HepG2 (cell line): Measurements from ENCODE around the gene IFNLR1. TPM values are rescaled to one million over a fixed set of nuclear protein-coding genes. Genes with fewer than 3 reads are reported as not detected.

Experiments
- ATAC-seq: fragments of 200-7000 bp; cut with Tn5 transposase; 3 replicates; pipeline ENCODE4 v1.9.1; 2020; ENCODE audit warnings: mild to moderate bottlenecking, moderate library complexity
- BruUV-seq: library from RNA; stranded (reverse); fragments of 400-500 nt; replicated peaks from 2 replicates; lab custom pipeline; 2021; lab: Mats Ljungman, UMichigan
- CTCF ChIA-PET: fragments of 300-600 bp; formaldehyde crosslinking; extraction: SDS; loops from one replicate; lab custom pipeline; 2021; ENCODE audit warnings: low total read pairs, inconsistent platforms, low intra/inter-chr PET ratio; lab: Yijun Ruan, JAX
- POLR2A ChIA-PET: fragments of 350-600 bp; sonication (Branson Sonifier 250); formaldehyde crosslinking; loops from one replicate; lab custom pipeline; 2020; ENCODE audit warnings: antibody characterized with exemption, inconsistent platforms; lab: Yijun Ruan, JAX
- DNase-seq: peaks from one replicate; pipeline ENCODE4 v3.0.0-alpha.2; 2015; ENCODE audit warnings: low spot score
- FAIRE-seq: peaks from 3 replicates; lab custom pipeline; 2011; peaks lifted over from hg19 to GRCh38; lab: Jason Lieb, UNC
- H2AFZ ChIP-seq: one replicate; pipeline ENCODE4 v1.6.1; 2011; ENCODE audit warnings: low read length, inconsistent platforms
- H3K27ac ChIP-seq: fragments of 300-600 bp; 3 replicates; pipeline ENCODE4 v1.8.0; 2011; ENCODE audit warnings: mixed run types, mild to moderate bottlenecking, mixed read lengths, low read length, inconsistent platforms; ENCODE audit not compliant: insufficient read depth; ENCODE audit errors: extremely low read length
- H3K27me3 ChIP-seq, 2 experiments: fragments of 200-600 bp in 1 of 2; 2 replicates in 1 of 2; 3 replicates in 1 of 2; pipeline versions ENCODE4 v1.6.0 to v1.8.0; 2011; ENCODE audit warnings: low read length in 2 of 2, mild to moderate bottlenecking in 2 of 2, moderate library complexity in 2 of 2, inconsistent platforms in 1 of 2; ENCODE audit not compliant: insufficient read depth in 2 of 2, control insufficient read depth in 1 of 2
- H3K36me3 ChIP-seq, 2 experiments: fragments of 200-600 bp in 1 of 2; replicated peaks in 1 of 2; 2 replicates in 1 of 2; 3 replicates in 1 of 2; pipeline versions ENCODE4 v1.5.1 to v1.8.0; 2011; ENCODE audit warnings: low read length in 2 of 2, inconsistent platforms in 1 of 2; ENCODE audit not compliant: insufficient read depth in 2 of 2, control insufficient read depth in 1 of 2
- H3K4me1 ChIP-seq: 2 replicates; pipeline ENCODE4 v1.5.1; 2012; ENCODE audit warnings: low read length, inconsistent platforms; ENCODE audit not compliant: insufficient read depth
- H3K4me2 ChIP-seq: 2 replicates; pipeline ENCODE4 v1.6.0; 2011; ENCODE audit warnings: low read depth, low read length, inconsistent platforms
- H3K4me3 ChIP-seq, 3 experiments: fragments of 200-600 bp in 1 of 3; sonication (generic), shearing (Covaris generic) in 1 of 3; replicated peaks in 1 of 3; 2 replicates each; pipeline ENCODE4 v1.5.1; 2011 to 2016; ENCODE audit warnings: low read length in 3 of 3, inconsistent platforms in 2 of 3, low read depth in 2 of 3, mild to moderate bottlenecking in 2 of 3, control low read depth in 1 of 3, mixed read lengths in 1 of 3; ENCODE audit not compliant: insufficient read depth in 1 of 3
- H3K79me2 ChIP-seq: one replicate; pipeline ENCODE4 v1.6.1; 2011; ENCODE audit warnings: low read length, inconsistent platforms; ENCODE audit not compliant: insufficient read depth
- H3K9ac ChIP-seq: 2 replicates; pipeline ENCODE4 v1.6.0; 2011; ENCODE audit warnings: mild to moderate bottlenecking, low read depth, low read length, inconsistent platforms; ENCODE audit not compliant: insufficient read depth
- H3K9me3 ChIP-seq: 2 replicates; pipeline ENCODE4 v1.5.1; 2012; ENCODE audit warnings: mild to moderate bottlenecking, low read length
- H4K20me1 ChIP-seq: 2 replicates; pipeline ENCODE4 v1.6.0; 2011; ENCODE audit warnings: inconsistent platforms, mild to moderate bottlenecking, low read length, moderate library complexity; ENCODE audit not compliant: insufficient read depth
- CHCHD3 ChIP-seq: sonication (generic); formaldehyde crosslinking; IDR thresholded peaks from 2 replicates; pipeline ENCODE4 v1.8.0; 2022; ENCODE audit warnings: mild to moderate bottlenecking, missing genetic modification reagents, moderate library complexity
- HDAC1 ChIP-seq: sonication (generic); formaldehyde crosslinking; IDR thresholded peaks from 2 replicates; pipeline ENCODE4 v1.5.1; 2020; ENCODE audit warnings: mild to moderate bottlenecking, missing genetic modification reagents
- HOXA7 ChIP-seq: sonication (generic); formaldehyde crosslinking; IDR thresholded peaks from 2 replicates; pipeline ENCODE4 v1.8.1; 2022; ENCODE audit warnings: mild to moderate bottlenecking, missing genetic modification reagents, moderate library complexity
- HOXD1 ChIP-seq: sonication (generic); formaldehyde crosslinking; IDR thresholded peaks from 2 replicates; pipeline ENCODE4 v1.5.0; 2020; ENCODE audit warnings: missing genetic modification reagents
- MIER2 ChIP-seq: IDR thresholded peaks from 2 replicates; pipeline ENCODE4 v1.6.1; 2016; ENCODE audit warnings: missing biosample characterization, missing genetic modification reagents
- SATB2 ChIP-seq: sonication (generic); formaldehyde crosslinking; IDR thresholded peaks from 2 replicates; pipeline ENCODE4 v1.5.0; 2020; ENCODE audit warnings: missing genetic modification reagents
- ZNF761 ChIP-seq: sonication (generic); formaldehyde crosslinking; conservative IDR thresholded peaks from 2 replicates; pipeline ENCODE4 v1.4.0; 2020; ENCODE audit warnings: mild to moderate bottlenecking, missing genetic modification reagents
- WGBS: methylation state at CpG from one replicate; pipeline ENCODE4 v1.1.6; 2017; ENCODE audit warnings: low lambda C conversion rate; 5-methylcytosine and 5-hydroxymethylcytosine counted together
- in situ Hi-C: cut with HindIII; loops from 2 replicates; pipeline ENCODE4 v1.10.0; 2017; ENCODE audit warnings: low pct_unique_long_range_greater_than_20kb; ENCODE audit not compliant: extremely low pct_ligation_motif_present
- intact Hi-C: fragments of 100-400 bp; cut with micrococcal nuclease; formaldehyde crosslinking; loops from one replicate; pipeline ENCODE4 v1.10.0; 2022; ENCODE audit not compliant: unreplicated experiment
- polyA plus RNA-seq, 8 experiments: library from polyadenylated mRNA; depleted of rRNA in 3 of 8; stranded (reverse) in 7 of 8; unstranded in 1 of 8; fragments of >200 nt; fragmentation: Illumina TruSeq in 4 of 8; extraction: Trizol in 4 of 8; gene quantifications; 2 replicates each; pipeline versions ENCODE4 v1.2.1 to v1.2.3, GENCODE V29; 2011 to 2016; ENCODE audit warnings: low read depth in 4 of 8, missing spikeins in 1 of 8, mixed read lengths in 1 of 8; ENCODE audit not compliant: insufficient read depth in 1 of 8
- total RNA-seq, 5 experiments: library from RNA; depleted of rRNA; stranded (reverse); fragments of >200 nt; fragmentation: Illumina TruSeq; extraction: Trizol; gene quantifications; 2 replicates each; pipeline ENCODE4 v1.2.3, GENCODE V29; 2016; ENCODE audit warnings: low read depth in 1 of 5
- TF ChIP-seq, protein P1 (sequence below): sonication (generic); formaldehyde crosslinking; IDR thresholded peaks from 2 replicates; pipeline ENCODE4 v1.4.0; 2020; ENCODE audit warnings: missing genetic modification reagents
- TF ChIP-seq, protein P2 (sequence below): sonication (generic); formaldehyde crosslinking; conservative IDR thresholded peaks from 2 replicates; pipeline ENCODE4 v1.4.0; 2020; ENCODE audit warnings: missing genetic modification reagents
- TF ChIP-seq, protein P3 (sequence below): sonication (generic); formaldehyde crosslinking; IDR thresholded peaks from 2 replicates; pipeline ENCODE4 v1.5.1; 2020; ENCODE audit warnings: missing genetic modification reagents, mild to moderate bottlenecking, borderline replicate concordance
- TF ChIP-seq, protein P4 (sequence below): sonication (generic); formaldehyde crosslinking; IDR thresholded peaks from 2 replicates; pipeline ENCODE4 v1.4.0; 2020; ENCODE audit warnings: missing genetic modification reagents, borderline replicate concordance
- TF ChIP-seq, protein P5 (sequence below): sonication (generic); formaldehyde crosslinking; IDR thresholded peaks from 2 replicates; pipeline ENCODE4 v1.4.0; 2020; ENCODE audit warnings: mild to moderate bottlenecking, missing genetic modification reagents

IFNLR1 gene
- total and polyA plus RNA-seq, 2 of the 13 experiments (the other 11 are each of a cell fraction or from before 2014, with no cell fraction given): 3.8 to 8.5 TPM

DNA sequence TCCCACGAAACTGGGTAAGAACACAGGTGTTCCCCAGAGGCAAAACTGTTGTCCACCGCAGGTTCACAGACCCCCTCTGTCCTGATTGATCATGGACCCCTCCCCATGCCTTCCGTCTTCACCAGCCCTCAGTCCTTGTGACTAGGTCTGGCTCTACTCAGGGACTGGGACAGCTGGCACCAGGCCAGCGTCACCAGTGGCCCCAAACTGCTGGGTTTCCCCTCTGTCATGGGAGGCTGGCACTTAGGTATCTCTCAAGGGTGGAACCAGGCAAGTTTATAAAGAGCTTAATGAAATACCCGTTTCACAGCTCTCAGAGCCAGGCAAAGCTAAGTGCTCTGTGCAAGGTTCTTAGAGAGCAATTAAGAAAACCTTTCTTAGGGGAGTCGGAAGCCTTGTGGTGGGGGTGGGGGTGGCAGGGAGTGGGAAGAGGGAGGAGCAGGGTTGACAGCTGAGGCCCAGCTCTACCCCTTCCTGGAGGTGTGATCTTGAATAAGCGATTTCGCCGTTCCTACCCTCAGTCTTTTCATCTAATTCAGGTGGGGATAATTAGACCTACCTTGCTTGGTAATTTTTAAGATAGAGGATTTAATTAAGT, 35.0 kb upstream of the IFNLR1 start (continued):
- TF ChIP-seq, protein P1, sequence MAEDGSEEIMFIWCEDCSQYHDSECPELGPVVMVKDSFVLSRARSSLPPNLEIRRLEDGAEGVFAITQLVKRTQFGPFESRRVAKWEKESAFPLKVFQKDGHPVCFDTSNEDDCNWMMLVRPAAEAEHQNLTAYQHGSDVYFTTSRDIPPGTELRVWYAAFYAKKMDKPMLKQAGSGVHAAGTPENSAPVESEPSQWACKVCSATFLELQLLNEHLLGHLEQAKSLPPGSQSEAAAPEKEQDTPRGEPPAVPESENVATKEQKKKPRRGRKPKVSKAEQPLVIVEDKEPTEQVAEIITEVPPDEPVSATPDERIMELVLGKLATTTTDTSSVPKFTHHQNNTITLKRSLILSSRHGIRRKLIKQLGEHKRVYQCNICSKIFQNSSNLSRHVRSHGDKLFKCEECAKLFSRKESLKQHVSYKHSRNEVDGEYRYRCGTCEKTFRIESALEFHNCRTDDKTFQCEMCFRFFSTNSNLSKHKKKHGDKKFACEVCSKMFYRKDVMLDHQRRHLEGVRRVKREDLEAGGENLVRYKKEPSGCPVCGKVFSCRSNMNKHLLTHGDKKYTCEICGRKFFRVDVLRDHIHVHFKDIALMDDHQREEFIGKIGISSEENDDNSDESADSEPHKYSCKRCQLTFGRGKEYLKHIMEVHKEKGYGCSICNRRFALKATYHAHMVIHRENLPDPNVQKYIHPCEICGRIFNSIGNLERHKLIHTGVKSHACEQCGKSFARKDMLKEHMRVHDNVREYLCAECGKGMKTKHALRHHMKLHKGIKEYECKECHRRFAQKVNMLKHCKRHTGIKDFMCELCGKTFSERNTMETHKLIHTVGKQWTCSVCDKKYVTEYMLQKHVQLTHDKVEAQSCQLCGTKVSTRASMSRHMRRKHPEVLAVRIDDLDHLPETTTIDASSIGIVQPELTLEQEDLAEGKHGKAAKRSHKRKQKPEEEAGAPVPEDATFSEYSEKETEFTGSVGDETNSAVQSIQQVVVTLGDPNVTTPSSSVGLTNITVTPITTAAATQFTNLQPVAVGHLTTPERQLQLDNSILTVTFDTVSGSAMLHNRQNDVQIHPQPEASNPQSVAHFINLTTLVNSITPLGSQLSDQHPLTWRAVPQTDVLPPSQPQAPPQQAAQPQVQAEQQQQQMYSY (CRISPR knock-in tag): no peak

DNA sequence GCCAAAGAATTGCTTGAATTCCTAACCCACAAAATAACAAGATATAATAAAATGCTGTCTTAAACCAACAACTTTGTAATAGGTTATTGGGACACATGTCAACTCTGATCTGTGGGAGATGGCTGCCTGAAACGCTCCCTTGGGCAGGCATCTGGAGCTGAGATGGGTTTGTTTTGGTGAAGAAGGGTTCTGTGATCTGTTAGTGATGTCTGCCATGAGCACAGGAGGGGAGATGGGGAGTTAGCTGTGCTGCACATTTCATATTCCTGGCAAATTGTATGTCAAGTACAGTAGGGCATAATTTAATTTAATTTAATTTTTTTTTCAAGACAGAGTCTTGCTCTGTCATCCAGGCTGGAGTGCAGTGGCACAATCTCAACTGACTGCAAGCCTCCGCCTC, 34.2 kb upstream of the IFNLR1 start:
- H3K9ac ChIP-seq: no peak overlapping the region
- no peak overlapping the region for H3K4me3 ChIP-seq
- H3K27ac ChIP-seq: no peak overlapping the region
- intact Hi-C loops (no loop called here), in situ Hi-C loops (no loop called here)
- no peaks in the 10 kb centered on the region for H3K79me2 ChIP-seq
- ATAC-seq (no peak), FAIRE-seq (no peak), DNase-seq (no peak)
- H4K20me1 ChIP-seq: no peaks in the 10 kb centered on the region
- BruUV-seq: no TSS peak
- H3K4me2 ChIP-seq: no peak overlapping the region
- H3K9me3 ChIP-seq: no peaks in the 10 kb centered on the region
- H3K4me1 ChIP-seq: no peaks in the 10 kb centered on the region
- H2AFZ ChIP-seq: no peak overlapping the region
- H3K27me3 ChIP-seq: peaks cover 0 to 32% of the 10 kb centered on the region in 2 experiments; a peak in 3 of 5 replicates
- POLR2A ChIA-PET: no interaction called here
- CTCF ChIA-PET: no interaction called here
- WGBS: 53% methylated on average over 2 of the region's 2 CpGs
- no peaks in the 10 kb centered on the region for H3K36me3 ChIP-seq
- TF ChIP-seq CHCHD3 (CRISPR knock-in tag) (no peak), HOXA7 (CRISPR knock-in tag) (no peak), HDAC1 (CRISPR knock-in tag) (no peak), ZNF761 (CRISPR knock-in tag) (no peak), HOXD1 (CRISPR knock-in tag) (no peak), MIER2 (CRISPR knock-in tag) (no peak), SATB2 (CRISPR knock-in tag) (no peak)
- TF ChIP-seq, protein P2, sequence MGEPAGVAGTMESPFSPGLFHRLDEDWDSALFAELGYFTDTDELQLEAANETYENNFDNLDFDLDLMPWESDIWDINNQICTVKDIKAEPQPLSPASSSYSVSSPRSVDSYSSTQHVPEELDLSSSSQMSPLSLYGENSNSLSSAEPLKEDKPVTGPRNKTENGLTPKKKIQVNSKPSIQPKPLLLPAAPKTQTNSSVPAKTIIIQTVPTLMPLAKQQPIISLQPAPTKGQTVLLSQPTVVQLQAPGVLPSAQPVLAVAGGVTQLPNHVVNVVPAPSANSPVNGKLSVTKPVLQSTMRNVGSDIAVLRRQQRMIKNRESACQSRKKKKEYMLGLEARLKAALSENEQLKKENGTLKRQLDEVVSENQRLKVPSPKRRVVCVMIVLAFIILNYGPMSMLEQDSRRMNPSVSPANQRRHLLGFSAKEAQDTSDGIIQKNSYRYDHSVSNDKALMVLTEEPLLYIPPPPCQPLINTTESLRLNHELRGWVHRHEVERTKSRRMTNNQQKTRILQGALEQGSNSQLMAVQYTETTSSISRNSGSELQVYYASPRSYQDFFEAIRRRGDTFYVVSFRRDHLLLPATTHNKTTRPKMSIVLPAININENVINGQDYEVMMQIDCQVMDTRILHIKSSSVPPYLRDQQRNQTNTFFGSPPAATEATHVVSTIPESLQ (CRISPR knock-in tag): no peak
- TF ChIP-seq, protein P3, sequence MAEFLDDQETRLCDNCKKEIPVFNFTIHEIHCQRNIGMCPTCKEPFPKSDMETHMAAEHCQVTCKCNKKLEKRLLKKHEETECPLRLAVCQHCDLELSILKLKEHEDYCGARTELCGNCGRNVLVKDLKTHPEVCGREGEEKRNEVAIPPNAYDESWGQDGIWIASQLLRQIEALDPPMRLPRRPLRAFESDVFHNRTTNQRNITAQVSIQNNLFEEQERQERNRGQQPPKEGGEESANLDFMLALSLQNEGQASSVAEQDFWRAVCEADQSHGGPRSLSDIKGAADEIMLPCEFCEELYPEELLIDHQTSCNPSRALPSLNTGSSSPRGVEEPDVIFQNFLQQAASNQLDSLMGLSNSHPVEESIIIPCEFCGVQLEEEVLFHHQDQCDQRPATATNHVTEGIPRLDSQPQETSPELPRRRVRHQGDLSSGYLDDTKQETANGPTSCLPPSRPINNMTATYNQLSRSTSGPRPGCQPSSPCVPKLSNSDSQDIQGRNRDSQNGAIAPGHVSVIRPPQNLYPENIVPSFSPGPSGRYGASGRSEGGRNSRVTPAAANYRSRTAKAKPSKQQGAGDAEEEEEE (CRISPR knock-in tag): no peak
- TF ChIP-seq, protein P4, sequence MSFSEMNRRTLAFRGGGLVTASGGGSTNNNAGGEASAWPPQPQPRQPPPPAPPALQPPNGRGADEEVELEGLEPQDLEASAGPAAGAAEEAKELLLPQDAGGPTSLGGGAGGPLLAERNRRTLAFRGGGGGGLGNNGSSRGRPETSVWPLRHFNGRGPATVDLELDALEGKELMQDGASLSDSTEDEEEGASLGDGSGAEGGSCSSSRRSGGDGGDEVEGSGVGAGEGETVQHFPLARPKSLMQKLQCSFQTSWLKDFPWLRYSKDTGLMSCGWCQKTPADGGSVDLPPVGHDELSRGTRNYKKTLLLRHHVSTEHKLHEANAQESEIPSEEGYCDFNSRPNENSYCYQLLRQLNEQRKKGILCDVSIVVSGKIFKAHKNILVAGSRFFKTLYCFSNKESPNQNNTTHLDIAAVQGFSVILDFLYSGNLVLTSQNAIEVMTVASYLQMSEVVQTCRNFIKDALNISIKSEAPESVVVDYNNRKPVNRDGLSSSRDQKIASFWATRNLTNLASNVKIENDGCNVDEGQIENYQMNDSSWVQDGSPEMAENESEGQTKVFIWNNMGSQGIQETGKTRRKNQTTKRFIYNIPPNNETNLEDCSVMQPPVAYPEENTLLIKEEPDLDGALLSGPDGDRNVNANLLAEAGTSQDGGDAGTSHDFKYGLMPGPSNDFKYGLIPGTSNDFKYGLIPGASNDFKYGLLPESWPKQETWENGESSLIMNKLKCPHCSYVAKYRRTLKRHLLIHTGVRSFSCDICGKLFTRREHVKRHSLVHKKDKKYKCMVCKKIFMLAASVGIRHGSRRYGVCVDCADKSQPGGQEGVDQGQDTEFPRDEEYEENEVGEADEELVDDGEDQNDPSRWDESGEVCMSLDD: no peak
- TF ChIP-seq, protein P5, sequence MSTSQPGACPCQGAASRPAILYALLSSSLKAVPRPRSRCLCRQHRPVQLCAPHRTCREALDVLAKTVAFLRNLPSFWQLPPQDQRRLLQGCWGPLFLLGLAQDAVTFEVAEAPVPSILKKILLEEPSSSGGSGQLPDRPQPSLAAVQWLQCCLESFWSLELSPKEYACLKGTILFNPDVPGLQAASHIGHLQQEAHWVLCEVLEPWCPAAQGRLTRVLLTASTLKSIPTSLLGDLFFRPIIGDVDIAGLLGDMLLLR (CRISPR knock-in tag): no peak
